A549 (cell line): ENCODE measurements around the gene DCUN1D4. TPM values are rescaled to one million over a fixed set of nuclear protein-coding genes. Genes with fewer than 3 reads are reported as not detected.

ENCODE experiments used
- ATAC-seq, 2 experiments: fragments of 200-7000 bp in 1 of 2; fragments of >200 bp in 1 of 2; cut with Nextera tagmentation in 1 of 2; cut with Tn5 transposase in 1 of 2; 3 replicates each; pipeline versions ENCODE4 v1.8.0 to v1.9.1; 2018 to 2020; ENCODE audit warnings: mild to moderate bottlenecking in 1 of 2, moderate library complexity in 1 of 2
- CTCF ChIA-PET: fragments of 300-600 bp; sonication (Branson Sonifier 250); formaldehyde crosslinking; extraction: SDS; loops from one replicate; lab custom pipeline; 2021; ENCODE audit warnings: antibody characterized with exemption, inconsistent platforms; lab: Yijun Ruan, JAX
- POLR2A ChIA-PET: fragments of 350-600 bp; formaldehyde crosslinking; extraction: SDS; loops from one replicate; lab custom pipeline; 2021; ENCODE audit warnings: antibody characterized with exemption, inconsistent platforms; lab: Yijun Ruan, JAX
- DNase-seq, 2 experiments: peaks; one replicate each; pipeline versions ENCODE4 v3.0.0 to v3.0.0-alpha.2; 2011 to 2016; ENCODE audit warnings: low read depth in 1 of 2, low spot score in 1 of 2
- FAIRE-seq: peaks from 2 replicates; lab custom pipeline; 2011; peaks lifted over from hg19 to GRCh38; lab: Jason Lieb, UNC
- H3K27ac ChIP-seq, 2 experiments: fragments of >200 bp; sonication (Bioruptor Twin); formaldehyde crosslinking; 3 replicates each; pipeline ENCODE4 v1.5.1; 2016 to 2017
- H3K4me1 ChIP-seq: fragments of >200 bp; sonication (Bioruptor Twin); formaldehyde crosslinking; 3 replicates; pipeline ENCODE4 v1.6.1; 2016
- H3K4me2 ChIP-seq: fragments of >200 bp; sonication (Bioruptor Twin); formaldehyde crosslinking; 3 replicates; pipeline ENCODE4 v1.6.1; 2016
- H3K4me3 ChIP-seq: fragments of >200 bp; sonication (Bioruptor Twin); formaldehyde crosslinking; 3 replicates; pipeline ENCODE4 v1.5.1; 2016
- H3K9me3 ChIP-seq: fragments of >200 bp; sonication (Bioruptor Twin); formaldehyde crosslinking; 3 replicates; pipeline ENCODE4 v1.6.1; 2016
- CBX2 ChIP-seq: fragments of 200-600 bp; sonication (generic); IDR thresholded peaks from 2 replicates; pipeline ENCODE4 v1.6.1; 2016; ENCODE audit warnings: low read depth, mild to moderate bottlenecking, borderline replicate concordance
- CEBPB ChIP-seq, 2 experiments: fragments of >200 bp in 1 of 2; sonication (Bioruptor Twin) in 1 of 2; formaldehyde crosslinking in 1 of 2; IDR thresholded peaks; 2 replicates each; pipeline ENCODE4 v1.6.1; 2012 to 2016
- CHD2 ChIP-seq: fragments of 150-350 bp; IDR thresholded peaks from 2 replicates; pipeline ENCODE4 v1.6.1; 2014; ENCODE audit warnings: low read length; ENCODE audit not compliant: partially characterized antibody
- EHF ChIP-seq: fragments of 250-450 bp; sonication (Bioruptor Pico); IDR thresholded peaks from 2 replicates; pipeline ENCODE4 v1.5.0; 2020; ENCODE audit warnings: mild to moderate bottlenecking
- EHMT2 ChIP-seq: fragments of 200-600 bp; sonication (generic); IDR thresholded peaks from 2 replicates; pipeline ENCODE4 v1.6.1; 2016; ENCODE audit warnings: antibody characterized with exemption, low read depth, mild to moderate bottlenecking, moderate library complexity
- ELK1 ChIP-seq: fragments of 150-350 bp; IDR thresholded peaks from 2 replicates; pipeline ENCODE4 v1.6.1; 2014; ENCODE audit warnings: low read depth, mild to moderate bottlenecking, low read length
- EP300 ChIP-seq, 2 experiments: fragments of >200 bp; sonication (Bioruptor Twin); formaldehyde crosslinking; IDR thresholded peaks; 2 replicates in 1 of 2; 3 replicates in 1 of 2; pipeline ENCODE4 v1.6.1; 2016 to 2017
- ESRRA ChIP-seq: fragments of 150-350 bp; IDR thresholded peaks from 2 replicates; pipeline ENCODE4 v1.6.1; 2014; ENCODE audit warnings: mild to moderate bottlenecking, low read length, borderline replicate concordance
- FOSL2 ChIP-seq, 2 experiments: fragments of 450-650 bp in 1 of 2; fragments of >200 bp in 1 of 2; sonication (Bioruptor Twin) in 1 of 2; formaldehyde crosslinking; IDR thresholded peaks; 2 replicates each; pipeline versions ENCODE4 v1.5.0 to v1.6.1; 2016 to 2020; ENCODE audit warnings: mild to moderate bottlenecking in 1 of 2, moderate library complexity in 1 of 2
- HDAC2 ChIP-seq: fragments of 200-600 bp; sonication (generic); IDR thresholded peaks from 2 replicates; pipeline ENCODE4 v1.6.1; 2016
- HEYL ChIP-seq: fragments of 250-450 bp; sonication (Bioruptor Pico); IDR thresholded peaks from 2 replicates; pipeline ENCODE4 v1.8.0; 2021; ENCODE audit warnings: mild to moderate bottlenecking, moderate library complexity
- HOXA7 ChIP-seq: fragments of 250-450 bp; sonication (Bioruptor Pico); IDR thresholded peaks from 2 replicates; pipeline ENCODE4 v1.5.0; 2020; ENCODE audit warnings: mild to moderate bottlenecking, moderate library complexity
- HOXB5 ChIP-seq: fragments of 250-450 bp; sonication (Bioruptor Pico); IDR thresholded peaks from 2 replicates; pipeline ENCODE4 v1.5.0; 2020; ENCODE audit warnings: mild to moderate bottlenecking, moderate library complexity
- JUN ChIP-seq, 2 experiments: fragments of >200 bp; sonication (Bioruptor Twin); formaldehyde crosslinking; IDR thresholded peaks; 2 replicates in 1 of 2; 3 replicates in 1 of 2; pipeline ENCODE4 v1.6.1; 2016 to 2017
- KDM1A ChIP-seq: fragments of 200-600 bp; sonication (generic); IDR thresholded peaks from 2 replicates; pipeline ENCODE4 v1.6.1; 2016; ENCODE audit warnings: low read depth, mild to moderate bottlenecking
- KDM5A ChIP-seq: fragments of 200-600 bp; sonication (generic); IDR thresholded peaks from 2 replicates; pipeline ENCODE4 v1.6.1; 2016; ENCODE audit warnings: antibody characterized with exemption, mild to moderate bottlenecking
- MAFK ChIP-seq: fragments of 450-650 bp; IDR thresholded peaks from 2 replicates; pipeline ENCODE4 v1.6.1; 2014; ENCODE audit not compliant: partially characterized antibody
- MAX ChIP-seq: IDR thresholded peaks from 2 replicates; pipeline ENCODE4 v1.6.1; 2012
- MAZ ChIP-seq: fragments of 150-350 bp; IDR thresholded peaks from 2 replicates; pipeline ENCODE4 v1.6.1; 2014; ENCODE audit warnings: antibody characterized with exemption, low read depth, low read length, borderline replicate concordance
- NFE2L2 ChIP-seq: fragments of 150-350 bp; conservative IDR thresholded peaks from 2 replicates; pipeline ENCODE4 v1.6.1; 2014; ENCODE audit warnings: low read length
- NR3C1 ChIP-seq: fragments of >200 bp; sonication (Bioruptor Twin); formaldehyde crosslinking; IDR thresholded peaks from 3 replicates; pipeline ENCODE4 v1.6.1; 2017
- PHF8 ChIP-seq: fragments of 200-600 bp; sonication (generic); IDR thresholded peaks from 2 replicates; pipeline ENCODE4 v1.6.1; 2016; ENCODE audit warnings: low read depth, mild to moderate bottlenecking, antibody characterized with exemption, moderate library complexity, borderline replicate concordance
- POLR2A ChIP-seq: IDR thresholded peaks from 2 replicates; pipeline ENCODE4 v1.6.1; 2012; ENCODE audit warnings: mild to moderate bottlenecking, low read length
- POLR2AphosphoS2 ChIP-seq: conservative IDR thresholded peaks from 2 replicates; pipeline ENCODE4 v1.6.1; 2012; ENCODE audit warnings: low read length, improper control_type of control experiment, inconsistent platforms
- RAD21 ChIP-seq, 2 experiments: fragments of >200 bp in 1 of 2; sonication (Bioruptor Twin) in 1 of 2; formaldehyde crosslinking in 1 of 2; IDR thresholded peaks in 1 of 2; conservative IDR thresholded peaks in 1 of 2; 2 replicates in 1 of 2; 3 replicates in 1 of 2; pipeline ENCODE4 v1.6.1; 2012 to 2018; ENCODE audit warnings: inconsistent platforms in 1 of 2
- RFX5 ChIP-seq: fragments of 450-650 bp; IDR thresholded peaks from 2 replicates; pipeline ENCODE4 v1.7.1; 2014; ENCODE audit warnings: antibody characterized with exemption, mild to moderate bottlenecking, moderate library complexity
- ZNF302 ChIP-seq: fragments of 250-450 bp; sonication (Bioruptor Pico); IDR thresholded peaks from 2 replicates; pipeline ENCODE4 v1.9.0; 2021; ENCODE audit warnings: inconsistent platforms, mild to moderate bottlenecking, moderate library complexity
- WGBS: methylation state at CpG from one replicate; pipeline ENCODE4 v1.1.6; 2017; ENCODE audit errors: missing lambda C conversion rate; 5-methylcytosine and 5-hydroxymethylcytosine counted together
- polyA minus RNA-seq: library from RNA; depleted of rRNA, polyadenylated mRNA; stranded (reverse); fragments of >200 nt; gene quantifications from 2 replicates; pipeline ENCODE4 v1.2.3, GENCODE V29; 2011; rRNA and poly(A)+ RNA removed
- polyA plus RNA-seq, 4 experiments: library from polyadenylated mRNA; depleted of rRNA in 3 of 4; stranded (reverse); fragments of >200 nt; fragmentation: RNase III in 1 of 4; extraction: RNeasy Plus Mini Kit Qiagen cat#74134 plus additional on column Dnase treatment in 1 of 4; gene quantifications; 2 replicates in 3 of 4; 3 replicates in 1 of 4; pipeline ENCODE4 v1.2.3, GENCODE V29; 2011 to 2017
- TF ChIP-seq, protein P1 (sequence below): fragments of >200 bp; sonication (Bioruptor Twin); formaldehyde crosslinking; IDR thresholded peaks from 2 replicates; pipeline ENCODE4 v1.6.1; 2016
- TF ChIP-seq, protein P2 (sequence below): IDR thresholded peaks from 2 replicates; pipeline ENCODE4 v1.6.1; 2012; ENCODE audit warnings: low read depth, borderline replicate concordance
- TF ChIP-seq, protein P3 (sequence below): fragments of 200-600 bp; sonication (generic); IDR thresholded peaks from 2 replicates; pipeline ENCODE4 v1.6.1; 2016; ENCODE audit warnings: antibody characterized with exemption, mild to moderate bottlenecking, moderate library complexity
- TF ChIP-seq, protein P4 (sequence below): IDR thresholded peaks from 2 replicates; pipeline ENCODE4 v1.6.1; 2012

Gene DCUN1D4
- 64.8 and 65.0 TPM in 2 replicates for polyA plus RNA-seq (2011; rRNA removed)
- 18.3 and 21.2 TPM in 2 replicates for polyA plus RNA-seq (2012; cell fraction: cytosol; rRNA removed)
- polyA plus RNA-seq (2012; cell fraction: nucleus; rRNA removed): 28.7 and 29.3 TPM in 2 replicates
- 22.9 to 25.2 TPM (median 24.9 TPM) in 3 replicates for polyA plus RNA-seq (2017; fragmentation: RNase III; extraction: RNeasy Plus Mini Kit Qiagen cat#74134 plus additional on column Dnase treatment)
- 53.1 and 62.2 TPM in 2 replicates for polyA minus RNA-seq

- H3K27ac ChIP-seq: peak within 1 kb of the TSS; percentile 98 to 100
- POLR2A ChIA-PET: interaction anchor here (0.6 to 0.8 kb wide), 2 partner anchors 49 to 195 kb away, joined by 3 read pairs; partner anchors contain the start of gene SGCB
- peak within 1 kb of the TSS; percentile 95 for H3K4me2 ChIP-seq
- H3K9me3 ChIP-seq: no peaks in the 10 kb centered on the region
- CTCF ChIA-PET: interaction anchor here (0.9 to 1.0 kb wide), 2 partner anchors 10 to 20 kb away, joined by 3 to 4 read pairs; no protein-coding TSS in a partner anchor
- peak within 1 kb of the TSS; percentile 92 for H3K4me3 ChIP-seq
- peak; percentile 86 to 89 for ATAC-seq
- 0% methylated on average over 20 of the region's 68 CpGs for WGBS
- FAIRE-seq: no peak
- DNase-seq: peak; percentile 96 to 99
- peaks cover 12% of the 10 kb centered on the region for H3K4me1 ChIP-seq
- TF ChIP-seq POLR2A (peak; percentile 47), HOXB5 (CRISPR knock-in tag) (no peak), RAD21 (conservative IDR thresholded peaks at IDR 0.05 in 1 of 2, IDR thresholded peaks at IDR 0.05 in 1 of 2) (no peak), RFX5 (no peak; the same call in 1 of the 2 replicates), CBX2 (no peak), FOSL2 (IDR thresholded peaks at IDR 0.05) (no peak), FOSL2 (CRISPR knock-in tag; IDR thresholded peaks at IDR 0.05) (no peak), HEYL (CRISPR knock-in tag) (no peak), ELK1 (no peak), ZNF302 (CRISPR knock-in tag) (no peak), NFE2L2 (no peak), KDM1A (no peak), POLR2AphosphoS2 (no peak), HOXA7 (CRISPR knock-in tag) (no peak), MAFK (no peak), ESRRA (no peak), NR3C1 (no peak), EHF (no peak), EHMT2 (no peak), CEBPB (IDR thresholded peaks at IDR 0.05) (no peak), HDAC2 (no peak), MAZ (no peak), KDM5A (no peak), EP300 (IDR thresholded peaks at IDR 0.05) (no peak), JUN (IDR thresholded peaks at IDR 0.05) (0 out of 5 replicates have a peak, but pooled peaks of 1 of the 2 experiments have one; percentile 29), PHF8 (peak; percentile 48; the same call in 1 of the 2 replicates), MAX (peak; percentile 52), CHD2 (no peak)
- TF ChIP-seq, protein P1, sequence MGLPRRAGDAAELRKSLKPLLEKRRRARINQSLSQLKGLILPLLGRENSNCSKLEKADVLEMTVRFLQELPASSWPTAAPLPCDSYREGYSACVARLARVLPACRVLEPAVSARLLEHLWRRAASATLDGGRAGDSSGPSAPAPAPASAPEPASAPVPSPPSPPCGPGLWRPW: no peak
- TF ChIP-seq, protein P2, sequence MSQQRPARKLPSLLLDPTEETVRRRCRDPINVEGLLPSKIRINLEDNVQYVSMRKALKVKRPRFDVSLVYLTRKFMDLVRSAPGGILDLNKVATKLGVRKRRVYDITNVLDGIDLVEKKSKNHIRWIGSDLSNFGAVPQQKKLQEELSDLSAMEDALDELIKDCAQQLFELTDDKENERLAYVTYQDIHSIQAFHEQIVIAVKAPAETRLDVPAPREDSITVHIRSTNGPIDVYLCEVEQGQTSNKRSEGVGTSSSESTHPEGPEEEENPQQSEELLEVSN: peak; percentile 21
- TF ChIP-seq, protein P3, sequence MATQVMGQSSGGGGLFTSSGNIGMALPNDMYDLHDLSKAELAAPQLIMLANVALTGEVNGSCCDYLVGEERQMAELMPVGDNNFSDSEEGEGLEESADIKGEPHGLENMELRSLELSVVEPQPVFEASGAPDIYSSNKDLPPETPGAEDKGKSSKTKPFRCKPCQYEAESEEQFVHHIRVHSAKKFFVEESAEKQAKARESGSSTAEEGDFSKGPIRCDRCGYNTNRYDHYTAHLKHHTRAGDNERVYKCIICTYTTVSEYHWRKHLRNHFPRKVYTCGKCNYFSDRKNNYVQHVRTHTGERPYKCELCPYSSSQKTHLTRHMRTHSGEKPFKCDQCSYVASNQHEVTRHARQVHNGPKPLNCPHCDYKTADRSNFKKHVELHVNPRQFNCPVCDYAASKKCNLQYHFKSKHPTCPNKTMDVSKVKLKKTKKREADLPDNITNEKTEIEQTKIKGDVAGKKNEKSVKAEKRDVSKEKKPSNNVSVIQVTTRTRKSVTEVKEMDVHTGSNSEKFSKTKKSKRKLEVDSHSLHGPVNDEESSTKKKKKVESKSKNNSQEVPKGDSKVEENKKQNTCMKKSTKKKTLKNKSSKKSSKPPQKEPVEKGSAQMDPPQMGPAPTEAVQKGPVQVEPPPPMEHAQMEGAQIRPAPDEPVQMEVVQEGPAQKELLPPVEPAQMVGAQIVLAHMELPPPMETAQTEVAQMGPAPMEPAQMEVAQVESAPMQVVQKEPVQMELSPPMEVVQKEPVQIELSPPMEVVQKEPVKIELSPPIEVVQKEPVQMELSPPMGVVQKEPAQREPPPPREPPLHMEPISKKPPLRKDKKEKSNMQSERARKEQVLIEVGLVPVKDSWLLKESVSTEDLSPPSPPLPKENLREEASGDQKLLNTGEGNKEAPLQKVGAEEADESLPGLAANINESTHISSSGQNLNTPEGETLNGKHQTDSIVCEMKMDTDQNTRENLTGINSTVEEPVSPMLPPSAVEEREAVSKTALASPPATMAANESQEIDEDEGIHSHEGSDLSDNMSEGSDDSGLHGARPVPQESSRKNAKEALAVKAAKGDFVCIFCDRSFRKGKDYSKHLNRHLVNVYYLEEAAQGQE: no peak
- TF ChIP-seq, protein P4, sequence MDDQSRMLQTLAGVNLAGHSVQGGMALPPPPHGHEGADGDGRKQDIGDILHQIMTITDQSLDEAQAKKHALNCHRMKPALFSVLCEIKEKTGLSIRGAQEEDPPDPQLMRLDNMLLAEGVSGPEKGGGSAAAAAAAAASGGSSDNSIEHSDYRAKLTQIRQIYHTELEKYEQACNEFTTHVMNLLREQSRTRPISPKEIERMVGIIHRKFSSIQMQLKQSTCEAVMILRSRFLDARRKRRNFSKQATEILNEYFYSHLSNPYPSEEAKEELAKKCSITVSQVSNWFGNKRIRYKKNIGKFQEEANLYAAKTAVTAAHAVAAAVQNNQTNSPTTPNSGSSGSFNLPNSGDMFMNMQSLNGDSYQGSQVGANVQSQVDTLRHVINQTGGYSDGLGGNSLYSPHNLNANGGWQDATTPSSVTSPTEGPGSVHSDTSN: peak; percentile 93
These were observed at the start of gene DCUN1D4 for GRCh38 chr4:51842554-51843308. Gene DCUN1D4 (plus strand): TSS chr4:51843153. CDS start chr4:51843243, 90 bp downstream.
